MM.1S (cell line): ENCODE measurements around the gene STIM1.
A peak's percentile ranks its signal among the peaks of the same experiment; 100 is the strongest.

Experiments used
- DNase-seq: peaks from one replicate; pipeline ENCODE4 v3.0.0-alpha.2; 2015
- H2AFZ ChIP-seq: fragments of 300-600 bp; sonication (generic); 2 replicates; pipeline ENCODE4 v1.6.0; 2016; ENCODE audit warnings: antibody characterized with exemption, low read length
- H3F3A ChIP-seq: fragments of 300-600 bp; sonication (generic); 2 replicates; pipeline ENCODE4 v1.6.1; 2016; ENCODE audit warnings: mild to moderate bottlenecking, antibody characterized with exemption, low read length, moderate library complexity, mixed read lengths; ENCODE audit not compliant: insufficient read depth
- H3K27ac ChIP-seq: fragments of 300-600 bp; sonication (generic); 2 replicates; pipeline ENCODE4 v1.5.1; 2016; ENCODE audit warnings: mild to moderate bottlenecking, low read length
- H3K27me3 ChIP-seq: fragments of 300-600 bp; sonication (generic); replicated peaks from 2 replicates; pipeline ENCODE4 v1.6.0; 2016; ENCODE audit warnings: low read length; ENCODE audit not compliant: insufficient read depth
- H3K36me3 ChIP-seq: fragments of 300-600 bp; sonication (generic); replicated peaks from 2 replicates; pipeline ENCODE4 v1.6.1; 2016; ENCODE audit warnings: mild to moderate bottlenecking, low read length, mixed read lengths; ENCODE audit not compliant: insufficient read depth
- H3K4me1 ChIP-seq: fragments of 300-600 bp; sonication (generic); 2 replicates; pipeline ENCODE4 v1.6.1; 2016; ENCODE audit warnings: low read length, mixed read lengths
- H3K4me2 ChIP-seq: fragments of 300-600 bp; sonication (generic); 2 replicates; pipeline ENCODE4 v1.6.0; 2016; ENCODE audit warnings: low read depth, low read length
- H3K4me3 ChIP-seq: fragments of 300-600 bp; sonication (generic); 2 replicates; pipeline ENCODE4 v1.5.1; 2016; ENCODE audit warnings: low read length, mixed read lengths
- H3K79me2 ChIP-seq: fragments of 300-600 bp; sonication (generic); 2 replicates; pipeline ENCODE4 v1.6.1; 2016; ENCODE audit warnings: mixed run types, low read length, mixed read lengths
- H3K9ac ChIP-seq: fragments of 300-600 bp; sonication (generic); 2 replicates; pipeline ENCODE4 v1.6.1; 2016; ENCODE audit warnings: low read length, mixed read lengths
- H3K9me2 ChIP-seq: fragments of 300-600 bp; sonication (generic); replicated peaks from 2 replicates; pipeline ENCODE4 v1.6.1; 2016; ENCODE audit warnings: mild to moderate bottlenecking, low read length, mixed read lengths; ENCODE audit not compliant: insufficient read depth
- H3K9me3 ChIP-seq: fragments of 300-600 bp; sonication (generic); replicated peaks from 2 replicates; pipeline ENCODE4 v1.6.1; 2016; ENCODE audit warnings: mild to moderate bottlenecking, low read length, mixed read lengths; ENCODE audit not compliant: insufficient read depth
- H4K20me1 ChIP-seq: fragments of 300-600 bp; sonication (generic); 2 replicates; pipeline ENCODE4 v1.6.1; 2016; ENCODE audit warnings: mild to moderate bottlenecking, low read length, moderate library complexity, mixed read lengths; ENCODE audit not compliant: insufficient read depth
- CTCF ChIP-seq: fragments of 300-600 bp; sonication (generic); IDR thresholded peaks from 2 replicates; pipeline ENCODE4 v1.5.1; 2016; ENCODE audit warnings: antibody characterized with exemption, low read length, mixed read lengths
- EZH2 ChIP-seq: fragments of 300-600 bp; sonication (generic); optimal IDR thresholded peaks from 2 replicates; pipeline ENCODE3; 2017; ENCODE audit warnings: low read depth, mild to moderate bottlenecking, antibody characterized with exemption, low read length, mixed read lengths
- EZH2phosphoT487 ChIP-seq: fragments of 300-600 bp; sonication (generic); IDR thresholded peaks from 2 replicates; pipeline ENCODE4 v1.6.1; 2018; ENCODE audit warnings: antibody characterized with exemption, low read length

The STIM1 gene

GRCh38 chr11:3823762-3824506, 31.5 kb upstream of the STIM1 start:
- DNase-seq, result no peak
- Histone ChIP-seq H3K4me2 (no peak overlapping the region), H3K9me2 (no peaks in the 10 kb centered on the region), H3K36me3 (no peaks in the 10 kb centered on the region), H3F3A (no peaks in the 10 kb centered on the region), H3K9ac (no peak overlapping the region), H3K27me3 (no peaks in the 10 kb centered on the region), H2AFZ (no peak overlapping the region), H3K27ac (no peak overlapping the region), H3K4me3 (no peak overlapping the region), H4K20me1 (no peaks in the 10 kb centered on the region), H3K9me3 (no peaks in the 10 kb centered on the region), H3K4me1 (no peaks in the 10 kb centered on the region), H3K79me2 (peaks cover 5% of the 10 kb centered on the region; the same call in 1 of the 2 replicates)
- TF ChIP-seq EZH2, result no peak
- TF ChIP-seq EZH2phosphoT487, result no peak
- no peak for TF ChIP-seq CTCF

- H3K9me2 ChIP-seq, result no peaks in the 10 kb centered on the region
- H4K20me1 ChIP-seq, result no peaks in the 10 kb centered on the region
- peak; percentile 62 for DNase-seq
- H3K27ac ChIP-seq, result no peak overlapping the region
- H2AFZ ChIP-seq, result no peak overlapping the region
- H3K36me3 ChIP-seq, result 0 out of 2 replicates have a peak, but pooled peaks cover under 1% of the 10 kb centered on the region
- no peak overlapping the region for H3K9ac ChIP-seq
- H3K9me3 ChIP-seq, result no peaks in the 10 kb centered on the region
- no peaks in the 10 kb centered on the region for H3K27me3 ChIP-seq
- H3F3A ChIP-seq, result no peaks in the 10 kb centered on the region
- no peak overlapping the region for H3K4me2 ChIP-seq
- H3K4me3 ChIP-seq, result no peak overlapping the region
- H3K79me2 ChIP-seq, result peaks cover 6% of the 10 kb centered on the region; the same call in 1 of the 2 replicates
- no peaks in the 10 kb centered on the region for H3K4me1 ChIP-seq
- TF ChIP-seq EZH2 (no peak), CTCF (peak; percentile 83)
These were observed 30.6 kb upstream of the STIM1 start for GRCh38 chr11:3824714-3825472.

- Histone ChIP-seq H3K4me2 (no peak overlapping the region), H3K27me3 (no peaks in the 10 kb centered on the region), H3K9ac (no peak overlapping the region), H3K4me3 (no peak overlapping the region), H3K9me3 (no peaks in the 10 kb centered on the region), H3K27ac (no peak overlapping the region), H4K20me1 (no peaks in the 10 kb centered on the region), H2AFZ (no peak overlapping the region), H3K9me2 (no peaks in the 10 kb centered on the region), H3K36me3 (0 out of 2 replicates have a peak, but pooled peaks cover 4% of the 10 kb centered on the region), H3K79me2 (peaks cover 13% of the 10 kb centered on the region), H3F3A (no peaks in the 10 kb centered on the region), H3K4me1 (no peaks in the 10 kb centered on the region)
- TF ChIP-seq EZH2 (no peak), CTCF (no peak), EZH2phosphoT487 (no peak)
- DNase-seq, result no peak
These were observed 29.9 kb upstream of the STIM1 start for GRCh38 chr11:3825473-3826154.
